Globus pallidus (tissue), 1 donor: ENCODE measurements around the gene MKRN1.
A peak's percentile ranks its signal among the peaks of the same experiment; 100 is the strongest.
"Not testable (repeated sequence)": the region's sequence is repeated elsewhere in the genome, so short reads cannot be mapped to it uniquely, and the experiment has no call there.

Experiments
- DNase-seq: peaks from one replicate; pipeline ENCODE4 v3.0.0-alpha.2; 2015; ENCODE audit warnings: low spot score

MKRN1 gene

GRCh38 chr7:140479062-140479738, at the start of gene MKRN1:
MKRN1 (minus strand) TSS chr7:140479505; CDS start chr7:140479344, 161 bp downstream.
- peak; percentile 94 for DNase-seq

GRCh38 chr7:140526787-140527664, 47.7 kb upstream of the MKRN1 start:
- DNase-seq: no peak

- DNase-seq: no peak
Observed at GRCh38 chr7:140526214-140526613, 46.9 kb upstream of the MKRN1 start.

GRCh38 chr7:140525743-140526142, 46.4 kb upstream of the MKRN1 start:
- DNase-seq: no peak

- no peak for DNase-seq
Observed at GRCh38 chr7:140521421-140521820, 42.1 kb upstream of the MKRN1 start.

GRCh38 chr7:140519007-140519399, 39.7 kb upstream of the MKRN1 start:
- DNase-seq: no peak

- DNase-seq: no peak
Observed at GRCh38 chr7:140518370-140519006, 39.2 kb upstream of the MKRN1 start.

- peak; percentile 82 for DNase-seq
Observed at GRCh38 chr7:140517546-140518369, 38.5 kb upstream of the MKRN1 start.

GRCh38 chr7:140512317-140513000, 33.2 kb upstream of the MKRN1 start:
- DNase-seq: no peak

- DNase-seq: no peak
Observed at GRCh38 chr7:140509789-140510188, 30.5 kb upstream of the MKRN1 start.

GRCh38 chr7:140507556-140507955, 28.3 kb upstream of the MKRN1 start:
- DNase-seq: not testable (repeated sequence)

- no peak for DNase-seq
Observed at GRCh38 chr7:140506788-140507464, 27.6 kb upstream of the MKRN1 start.

GRCh38 chr7:140501966-140502365, 22.7 kb upstream of the MKRN1 start:
- DNase-seq: no peak

GRCh38 chr7:140497807-140498206, 18.5 kb upstream of the MKRN1 start:
- DNase-seq: not testable (repeated sequence)

- no peak for DNase-seq
Observed at GRCh38 chr7:140497241-140497769, 18.0 kb upstream of the MKRN1 start.

- DNase-seq: no peak
Observed at GRCh38 chr7:140495514-140496097, 16.3 kb upstream of the MKRN1 start.

- no peak for DNase-seq
Observed at GRCh38 chr7:140494867-140495266, 15.6 kb upstream of the MKRN1 start.

GRCh38 chr7:140489026-140489359, 9.7 kb upstream of the MKRN1 start:
- DNase-seq: no peak

GRCh38 chr7:140485500-140486265, 6.4 kb upstream of the MKRN1 start:
- no peak for DNase-seq
